HEK293T (cell line): ENCODE measurements around the gene RASSF4.

Experiments used
- ARNT ChIP-seq: fragments of 450-650 bp; IDR thresholded peaks from 2 replicates; pipeline ENCODE4 v1.6.1; 2017; ENCODE audit warnings: mild to moderate bottlenecking
- BHLHE40 ChIP-seq: fragments of 450-650 bp; IDR thresholded peaks from 2 replicates; pipeline ENCODE4 v1.6.1; 2016; ENCODE audit warnings: mild to moderate bottlenecking, moderate library complexity, borderline replicate concordance
- FOXA1 ChIP-seq: fragments of 450-650 bp; IDR thresholded peaks from 2 replicates; pipeline ENCODE4 v1.6.1; 2016; ENCODE audit warnings: mild to moderate bottlenecking
- FOXK2 ChIP-seq: fragments of 450-650 bp; IDR thresholded peaks from 2 replicates; pipeline ENCODE4 v1.6.1; 2016; ENCODE audit warnings: mild to moderate bottlenecking
- FOXM1 ChIP-seq: fragments of 450-650 bp; IDR thresholded peaks from 2 replicates; pipeline ENCODE4 v1.6.1; 2017; ENCODE audit warnings: mild to moderate bottlenecking, borderline replicate concordance
- LEF1 ChIP-seq: fragments of 450-650 bp; IDR thresholded peaks from 2 replicates; pipeline ENCODE4 v1.6.1; 2017; ENCODE audit warnings: mild to moderate bottlenecking, borderline replicate concordance
- NFRKB ChIP-seq: fragments of 450-650 bp; IDR thresholded peaks from 2 replicates; pipeline ENCODE4 v1.6.1; 2016; ENCODE audit warnings: mild to moderate bottlenecking, moderate library complexity
- PKNOX1 ChIP-seq: fragments of 450-650 bp; IDR thresholded peaks from 2 replicates; pipeline ENCODE4 v1.6.1; 2016
- SP1 ChIP-seq: fragments of 450-650 bp; IDR thresholded peaks from 2 replicates; pipeline ENCODE4 v1.6.1; 2017

GRCh38 chr10:44961230-44961571, 1.6 kb downstream of the RASSF4 start:
- no peak for TF ChIP-seq FOXK2
- TF ChIP-seq ARNT: no peak
- TF ChIP-seq FOXM1: no peak
- no peak for TF ChIP-seq NFRKB
- TF ChIP-seq PKNOX1: no peak
- TF ChIP-seq LEF1: no peak
- TF ChIP-seq FOXA1: no peak
- no peak for TF ChIP-seq SP1
- no peak for TF ChIP-seq BHLHE40
